SU-DHL-6 (cell line): Measurements from ENCODE around the gene BAHD1.

Source experiments
- H2AFZ ChIP-seq: fragments of 200-600 bp; sonication (generic); 2 replicates; pipeline ENCODE4 v1.6.1; 2014; ENCODE audit warnings: low read depth, mild to moderate bottlenecking, moderate library complexity, mixed read lengths, antibody characterized with exemption, low read length; ENCODE audit not compliant: severe bottlenecking
- H3F3A ChIP-seq: fragments of 200-600 bp; shearing (Covaris generic); 2 replicates; pipeline ENCODE4 v1.6.0; 2016; ENCODE audit warnings: antibody characterized with exemption, mild to moderate bottlenecking; ENCODE audit not compliant: insufficient read depth
- H3K27ac ChIP-seq: fragments of 200-600 bp; sonication (generic); 2 replicates; pipeline ENCODE4 v1.5.1; 2016; ENCODE audit warnings: low read depth, mild to moderate bottlenecking, low read length, moderate library complexity, mixed read lengths
- H3K27me3 ChIP-seq: fragments of 200-600 bp; sonication (generic), shearing (Covaris generic); 2 replicates; pipeline ENCODE4 v1.6.0; 2014; ENCODE audit warnings: mild to moderate bottlenecking, low read length
- H3K36me3 ChIP-seq: fragments of 200-600 bp; sonication (generic); 2 replicates; pipeline ENCODE4 v1.6.1; 2014; ENCODE audit warnings: mild to moderate bottlenecking, low read length, mixed read lengths
- H3K4me2 ChIP-seq: fragments of 300-600, 200-600 bp; shearing (Covaris generic), sonication (generic); 2 replicates; pipeline ENCODE4 v1.6.0; 2014; ENCODE audit warnings: low read length, low read depth, mild to moderate bottlenecking; ENCODE audit not compliant: poor library complexity, severe bottlenecking
- H3K4me3 ChIP-seq: fragments of 200-600 bp; sonication (generic); 2 replicates; pipeline ENCODE4 v1.5.1; 2014; ENCODE audit warnings: antibody characterized with exemption, low read length, mild to moderate bottlenecking, mixed read lengths; ENCODE audit not compliant: insufficient read depth, poor library complexity, severe bottlenecking
- H3K79me2 ChIP-seq: fragments of 200-600 bp; sonication (generic); 2 replicates; pipeline ENCODE4 v1.6.1; 2014; ENCODE audit warnings: mild to moderate bottlenecking, low read length, moderate library complexity; ENCODE audit not compliant: insufficient read depth
- H3K9ac ChIP-seq: fragments of 200-600 bp; sonication (generic); 2 replicates; pipeline ENCODE4 v1.7.0; 2014; ENCODE audit warnings: mild to moderate bottlenecking, low read length
- H3K9me2 ChIP-seq: fragments of 200-600 bp; sonication (generic); replicated peaks from 2 replicates; pipeline ENCODE4 v1.6.1; 2014; ENCODE audit warnings: low read length; ENCODE audit not compliant: insufficient read depth
- H3K9me3 ChIP-seq: fragments of 200-600 bp; sonication (generic); 2 replicates; pipeline ENCODE4 v1.6.1; 2014; ENCODE audit warnings: low read length, mixed read lengths; ENCODE audit not compliant: insufficient read depth
- H4K20me1 ChIP-seq: fragments of 200-600 bp; sonication (generic); 2 replicates; pipeline ENCODE4 v1.6.1; 2014; ENCODE audit warnings: low read depth, mild to moderate bottlenecking, antibody characterized with exemption, low read length, moderate library complexity, mixed read lengths
- EZH2phosphoT487 ChIP-seq: fragments of 200-600 bp; sonication (generic), shearing (Covaris generic); conservative IDR thresholded peaks from 2 replicates; pipeline ENCODE4 v1.6.1; 2018; ENCODE audit warnings: mild to moderate bottlenecking, antibody characterized with exemption, low read length, moderate library complexity, mixed read lengths
- TF ChIP-seq, protein P1 (sequence below): fragments of 200-600 bp; sonication (generic); IDR thresholded peaks from one replicate; pipeline ENCODE4 v1.5.1; 2017; ENCODE audit warnings: antibody characterized with exemption, mild to moderate bottlenecking, low read length, moderate library complexity; ENCODE audit not compliant: insufficient read depth, poor library complexity, severe bottlenecking

The BAHD1 gene

GRCh38 chr15:40446144-40446543 is 5.4 kb downstream of the BAHD1 start:
- no peak for TF ChIP-seq EZH2phosphoT487
- TF ChIP-seq, protein P1, sequence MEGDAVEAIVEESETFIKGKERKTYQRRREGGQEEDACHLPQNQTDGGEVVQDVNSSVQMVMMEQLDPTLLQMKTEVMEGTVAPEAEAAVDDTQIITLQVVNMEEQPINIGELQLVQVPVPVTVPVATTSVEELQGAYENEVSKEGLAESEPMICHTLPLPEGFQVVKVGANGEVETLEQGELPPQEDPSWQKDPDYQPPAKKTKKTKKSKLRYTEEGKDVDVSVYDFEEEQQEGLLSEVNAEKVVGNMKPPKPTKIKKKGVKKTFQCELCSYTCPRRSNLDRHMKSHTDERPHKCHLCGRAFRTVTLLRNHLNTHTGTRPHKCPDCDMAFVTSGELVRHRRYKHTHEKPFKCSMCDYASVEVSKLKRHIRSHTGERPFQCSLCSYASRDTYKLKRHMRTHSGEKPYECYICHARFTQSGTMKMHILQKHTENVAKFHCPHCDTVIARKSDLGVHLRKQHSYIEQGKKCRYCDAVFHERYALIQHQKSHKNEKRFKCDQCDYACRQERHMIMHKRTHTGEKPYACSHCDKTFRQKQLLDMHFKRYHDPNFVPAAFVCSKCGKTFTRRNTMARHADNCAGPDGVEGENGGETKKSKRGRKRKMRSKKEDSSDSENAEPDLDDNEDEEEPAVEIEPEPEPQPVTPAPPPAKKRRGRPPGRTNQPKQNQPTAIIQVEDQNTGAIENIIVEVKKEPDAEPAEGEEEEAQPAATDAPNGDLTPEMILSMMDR, result no peak
- H4K20me1 ChIP-seq, result peaks cover 18% of the 10 kb centered on the region; the same call in 1 of the 2 replicates
- no peak overlapping the region for H2AFZ ChIP-seq
- H3F3A ChIP-seq, result no peaks in the 10 kb centered on the region
- peaks cover 81% of the 10 kb centered on the region for H3K79me2 ChIP-seq
- H3K4me2 ChIP-seq, result no peak overlapping the region
- H3K27ac ChIP-seq, result no peak overlapping the region
- H3K9me2 ChIP-seq, result no peaks in the 10 kb centered on the region
- no peaks in the 10 kb centered on the region for H3K36me3 ChIP-seq
- no peaks in the 10 kb centered on the region for H3K9me3 ChIP-seq
- H3K9ac ChIP-seq, result no peak overlapping the region
- H3K4me3 ChIP-seq, result no peak overlapping the region
- no peaks in the 10 kb centered on the region for H3K27me3 ChIP-seq

- no peak overlapping the region for H3K4me3 ChIP-seq
- H3K4me2 ChIP-seq, result no peak overlapping the region
- H3K9me2 ChIP-seq, result no peaks in the 10 kb centered on the region
- H3K9me3 ChIP-seq, result no peaks in the 10 kb centered on the region
- H3K36me3 ChIP-seq, result no peaks in the 10 kb centered on the region
- H3K27me3 ChIP-seq, result no peaks in the 10 kb centered on the region
- TF ChIP-seq, protein P1, result no peak
- TF ChIP-seq EZH2phosphoT487, result no peak
- no peak overlapping the region for H2AFZ ChIP-seq
- no peaks in the 10 kb centered on the region for H3F3A ChIP-seq
- H4K20me1 ChIP-seq, result peaks cover 14% of the 10 kb centered on the region; the same call in 1 of the 2 replicates
- no peak overlapping the region for H3K9ac ChIP-seq
- peaks cover 82% of the 10 kb centered on the region for H3K79me2 ChIP-seq
- H3K27ac ChIP-seq, result no peak overlapping the region
These were observed 7.6 kb downstream of the BAHD1 start for GRCh38 chr15:40448354-40448753.

DNA sequence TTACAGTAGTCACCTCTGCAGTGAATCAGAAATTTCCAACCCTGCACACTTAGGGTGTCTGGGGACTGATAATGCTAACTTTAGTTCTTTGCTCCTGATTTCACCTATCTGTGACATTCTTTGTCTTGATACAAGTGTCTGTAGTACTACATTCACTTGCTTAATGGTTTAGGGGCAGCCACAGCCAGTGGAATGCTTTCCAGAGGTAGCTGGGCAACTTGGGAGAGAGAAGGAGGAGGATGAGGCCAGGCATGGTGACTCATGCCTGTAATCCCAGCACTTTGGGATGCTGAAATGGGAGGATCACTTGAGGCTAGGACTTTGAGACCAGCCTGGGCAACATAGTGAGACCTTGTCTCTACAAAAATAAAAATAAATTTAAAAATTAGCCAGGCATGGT is 8.5 kb downstream of the BAHD1 start:
- Histone ChIP-seq H3K9me2 (no peaks in the 10 kb centered on the region), H3K27ac (no peak overlapping the region), H3F3A (no peaks in the 10 kb centered on the region), H3K4me2 (no peak overlapping the region), H3K4me3 (no peak overlapping the region), H3K9ac (no peak overlapping the region), H3K9me3 (no peaks in the 10 kb centered on the region), H2AFZ (no peak overlapping the region), H3K27me3 (no peaks in the 10 kb centered on the region), H4K20me1 (peaks cover 7% of the 10 kb centered on the region; the same call in 1 of the 2 replicates), H3K79me2 (peaks cover 82% of the 10 kb centered on the region), H3K36me3 (no peaks in the 10 kb centered on the region)
- TF ChIP-seq, protein P1, result no peak
- TF ChIP-seq EZH2phosphoT487, result no peak
